Kidney (tissue), 14 donors: ENCODE measurements around the gene ST3GAL3. TPM values are rescaled to one million over a fixed set of nuclear protein-coding genes. Genes with fewer than 3 reads are reported as not detected.

Experiments
- DNase-seq, 5 donors: peaks; one replicate each; pipeline ENCODE4 v3.0.0-alpha.2; 2013 to 2020
- FAIRE-seq: peaks from 2 replicates; lab custom pipeline; 2012; peaks lifted over from hg19 to GRCh38; lab: Jason Lieb, UNC
- H3K27ac ChIP-seq, 2 donors: one replicate each; pipeline ENCODE4 v1.7.0; 2013; ENCODE audit warnings: low read depth in 2 of 2, low read length in 2 of 2, inconsistent platforms in 1 of 2
- H3K27me3 ChIP-seq: one replicate; pipeline ENCODE4 v1.7.1; 2013; ENCODE audit warnings: low read length, inconsistent platforms; ENCODE audit not compliant: control insufficient read depth, insufficient read depth
- H3K36me3 ChIP-seq, 3 donors: one replicate each; pipeline versions ENCODE4 v1.7.0 to v1.7.1; 2013; ENCODE audit warnings: low read length in 3 of 3, control low read depth in 1 of 3, inconsistent platforms in 1 of 3; ENCODE audit not compliant: insufficient read depth in 3 of 3, control insufficient read depth in 2 of 3
- H3K4me1 ChIP-seq, 3 donors: one replicate each; pipeline versions ENCODE4 v1.7.0 to v1.7.1; 2013; ENCODE audit warnings: low read length in 3 of 3, inconsistent platforms in 1 of 3, low read depth in 1 of 3; ENCODE audit not compliant: control insufficient read depth in 2 of 3, insufficient read depth in 2 of 3
- H3K4me3 ChIP-seq, 3 donors: one replicate each; pipeline versions ENCODE4 v1.7.0 to v1.8.1; 2013; ENCODE audit warnings: low read length in 3 of 3, control low read depth in 1 of 3, inconsistent platforms in 1 of 3
- H3K9ac ChIP-seq, 3 donors: one replicate each; pipeline versions ENCODE4 v1.7.0 to v1.7.1; 2013; ENCODE audit warnings: low read length in 3 of 3, control low read depth in 1 of 3, inconsistent platforms in 1 of 3
- H3K9me3 ChIP-seq, 3 donors: one replicate each; pipeline versions ENCODE4 v1.7.0 to v1.7.1; 2013; ENCODE audit warnings: low read length in 3 of 3, control low read depth in 1 of 3, inconsistent platforms in 1 of 3; ENCODE audit not compliant: control insufficient read depth in 2 of 3, insufficient read depth in 1 of 3
- CTCF ChIP-seq: IDR thresholded peaks from 3 replicates; pipeline ENCODE4 v1.5.1; 2012; ENCODE audit warnings: mild to moderate bottlenecking, moderate library complexity, borderline replicate concordance; ENCODE audit not compliant: insufficient read depth; ENCODE audit errors: extremely low read depth
- intact Hi-C: fragments of 100-400 bp; cut with DNase I; formaldehyde crosslinking; loops from one replicate; pipeline ENCODE4 v1.11.1; 2022
- polyA plus RNA-seq: library from polyadenylated mRNA; stranded (reverse); fragments of 350-450 nt; fragmentation: Illumina TruSeq; extraction: RNeasy Lipid Tissue Mini Kit (QIAGEN cat#74804); gene quantifications from one replicate; pipeline ENCODE4 v1.2.3, GENCODE V29; 2014; ENCODE audit warnings: low read depth, low replicate concordance; ENCODE audit not compliant: insufficient read depth
- total RNA-seq: library from RNA; stranded (reverse); fragmentation: NEBNext Ultra II Directional; extraction: Animal tissue kit (Norgen Biotek cat#: 25700); gene quantifications from one replicate; pipeline ENCODE4 v1.2.1, GENCODE V29; 2021
- donor health status: control.
- donor health status: control.
- donor health status: control.
- donor health status: control.
- donor health status: control.
- donor health status: DM: yes; HTN: yes; CAD: no.
- donor health status: Normal renal cell carcinoma (clear cell type).

ST3GAL3 gene
- total and polyA plus RNA-seq, 2 donors from 2014 or later: 15.3 to 21.3 TPM

- intact Hi-C loops: no loop called here
Measured at GRCh38 chr1:43660355-43660754, 47.0 kb upstream of the ST3GAL3 start.

GRCh38 chr1:43664369-43664768 lies 43.0 kb upstream of the ST3GAL3 start:
- Histone ChIP-seq H3K4me3 (no peak overlapping the region), H3K36me3 (peaks cover 27 to 83% (median 68%) of the 10 kb centered on the region in 3 donors), H3K9me3 (no peaks in the 10 kb centered on the region), H3K27me3 (no peaks in the 10 kb centered on the region), H3K9ac (no peak overlapping the region), H3K27ac (no peak overlapping the region), H3K4me1 (no peaks in the 10 kb centered on the region)
- intact Hi-C loops: no loop called here
- TF ChIP-seq CTCF: no peak
- FAIRE-seq (no peak), DNase-seq (no peak)

More at GRCh38 chr1:43660355-43660754, 47.0 kb upstream of the ST3GAL3 start:
- no peak overlapping the region for H3K4me3 ChIP-seq
- FAIRE-seq (no peak), DNase-seq (no peak)
- no peaks in the 10 kb centered on the region for H3K4me1 ChIP-seq
- H3K27me3 ChIP-seq: no peaks in the 10 kb centered on the region
- H3K9me3 ChIP-seq: no peaks in the 10 kb centered on the region
- H3K27ac ChIP-seq: no peak overlapping the region
- H3K36me3 ChIP-seq: peaks cover 23 to 60% (median 44%) of the 10 kb centered on the region in 3 donors
- TF ChIP-seq CTCF: no peak
- H3K9ac ChIP-seq: no peak overlapping the region

GRCh38 chr1:43666608-43667007 lies 40.7 kb upstream of the ST3GAL3 start:
- no peak overlapping the region for H3K9ac ChIP-seq
- no peaks in the 10 kb centered on the region for H3K9me3 ChIP-seq
- no peaks in the 10 kb centered on the region for H3K27me3 ChIP-seq
- H3K27ac ChIP-seq: no peak overlapping the region
- intact Hi-C loops: no loop called here
- H3K36me3 ChIP-seq: peaks cover 22 to 77% (median 64%) of the 10 kb centered on the region in 3 donors
- TF ChIP-seq CTCF: no peak
- FAIRE-seq (no peak), DNase-seq (no peak)
- H3K4me3 ChIP-seq: no peak overlapping the region
- no peaks in the 10 kb centered on the region for H3K4me1 ChIP-seq

- no peak for DNase-seq
- H3K36me3 ChIP-seq: peaks cover 22 to 66% (median 57%) of the 10 kb centered on the region in 3 donors
- H3K27me3 ChIP-seq: no peaks in the 10 kb centered on the region
- no peaks in the 10 kb centered on the region for H3K9me3 ChIP-seq
- FAIRE-seq: no peak
- no peak for TF ChIP-seq CTCF
- intact Hi-C loops: no loop called here
- no peak overlapping the region for H3K27ac ChIP-seq
- H3K4me3 ChIP-seq: no peak overlapping the region
- H3K9ac ChIP-seq: no peak overlapping the region
- H3K4me1 ChIP-seq: no peaks in the 10 kb centered on the region
Measured at GRCh38 chr1:43668956-43669355, 38.4 kb upstream of the ST3GAL3 start.
